HG03060 (cell line): ENCODE data around the gene ZNF175.

Experiments
- ATAC-seq: cut with Tn5 transposase; IDR thresholded peaks from one replicate; pipeline ENCODE4 v1.9.1; 2021; ENCODE audit warnings: low read depth, moderate number of reproducible peaks; ENCODE audit not compliant: unreplicated experiment

ZNF175 gene

DNA sequence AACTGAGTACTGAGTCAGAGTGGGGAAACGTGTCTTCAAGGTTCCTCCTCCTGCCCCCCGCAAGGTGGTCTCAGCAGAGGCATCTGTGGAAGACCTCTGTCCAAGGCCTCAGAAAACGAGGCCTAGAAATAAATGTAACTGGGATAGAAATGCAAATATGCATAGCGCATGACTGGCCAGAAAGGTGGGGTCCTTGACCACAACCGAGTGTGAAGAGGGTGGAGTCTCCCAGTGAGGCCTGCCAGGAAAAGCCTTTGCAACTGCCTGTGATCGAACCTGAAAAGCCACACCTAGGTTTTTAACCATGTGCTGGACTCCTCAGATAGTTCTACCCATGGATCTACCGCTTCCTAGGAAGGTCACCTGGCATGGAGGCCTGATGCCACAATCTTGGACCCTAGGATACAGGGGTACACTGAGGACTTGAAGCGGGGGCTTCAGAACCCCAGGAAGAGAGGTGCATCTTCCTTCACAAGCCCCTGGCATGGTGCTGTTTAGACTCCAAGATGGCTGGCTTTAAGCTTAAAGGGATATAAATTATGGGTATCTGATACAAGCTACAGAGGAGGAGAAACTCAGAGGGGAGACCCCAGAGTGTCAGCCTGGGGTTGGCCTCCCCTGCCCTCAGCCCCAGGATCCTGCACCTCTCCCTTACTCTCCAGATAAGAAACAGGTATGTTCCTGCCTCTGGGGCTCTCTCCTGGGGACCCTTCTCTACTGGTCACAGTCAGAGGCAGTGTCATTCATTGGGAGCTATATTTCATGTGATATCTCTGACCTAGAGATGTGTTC, 21.4 kb upstream of the ZNF175 start:
- no peak for ATAC-seq

DNA sequence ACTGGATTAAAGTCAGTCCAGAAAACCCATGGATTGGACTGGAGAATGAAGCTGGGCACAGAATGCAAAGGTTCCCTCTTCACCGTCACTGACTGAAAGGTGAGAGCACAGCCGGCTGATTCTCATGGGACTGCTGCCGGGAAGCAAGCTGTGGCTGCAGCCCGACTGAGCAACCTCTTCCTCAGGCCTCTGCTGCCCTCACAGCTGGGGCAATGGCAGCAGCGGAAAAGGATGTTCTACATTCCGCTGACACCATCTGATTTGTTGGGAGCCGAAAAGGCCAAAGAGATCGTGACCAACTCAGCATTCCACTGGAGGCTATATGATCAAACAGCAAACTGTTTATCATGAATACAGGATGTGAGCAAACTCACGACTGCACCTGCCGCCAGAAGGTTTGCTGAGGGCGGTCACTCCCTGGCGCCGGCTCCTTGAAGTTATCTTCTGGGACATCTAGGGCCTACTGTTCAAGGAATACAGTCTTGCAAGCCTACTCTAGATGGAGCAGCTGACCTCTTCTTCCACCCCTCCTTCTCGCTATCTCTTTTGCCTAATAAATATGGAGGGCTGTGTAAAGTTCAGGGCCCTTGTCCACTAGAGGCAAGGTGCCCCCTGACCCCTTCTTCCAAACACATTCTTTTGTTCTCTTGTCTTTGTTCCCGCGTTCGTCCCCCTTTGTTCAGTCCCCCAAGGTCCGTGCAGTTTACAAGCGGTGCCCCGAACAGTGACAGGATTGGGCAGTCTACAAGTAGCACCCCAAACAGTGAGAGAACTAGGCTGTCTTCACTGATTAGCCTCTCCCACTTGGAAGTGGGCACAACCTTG, 20.0 kb upstream of the ZNF175 start:
- no peak for ATAC-seq

GRCh38 chr19:51551673-51552432, 19.2 kb upstream of the ZNF175 start:
- no peak for ATAC-seq

DNA sequence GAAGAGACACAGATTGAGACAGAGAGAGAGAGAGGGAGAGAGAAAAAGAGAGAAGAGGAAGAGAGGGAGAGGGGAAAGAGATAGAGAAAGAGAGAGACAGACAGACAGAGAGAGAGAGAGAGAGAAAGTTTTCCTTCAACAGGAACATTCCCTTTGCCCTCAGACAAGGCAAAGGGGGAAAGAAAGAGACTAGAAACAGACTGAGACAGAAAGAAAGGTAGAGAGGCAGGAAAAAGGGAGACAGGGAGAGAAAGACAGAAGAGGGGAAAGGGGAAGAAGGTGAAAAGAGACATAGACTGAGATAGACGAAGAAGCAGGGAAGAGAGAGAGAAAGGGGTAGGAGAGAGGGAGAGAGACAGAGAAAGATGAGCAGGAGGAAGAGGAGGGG, 18.5 kb upstream of the ZNF175 start:
- no peak for ATAC-seq

DNA sequence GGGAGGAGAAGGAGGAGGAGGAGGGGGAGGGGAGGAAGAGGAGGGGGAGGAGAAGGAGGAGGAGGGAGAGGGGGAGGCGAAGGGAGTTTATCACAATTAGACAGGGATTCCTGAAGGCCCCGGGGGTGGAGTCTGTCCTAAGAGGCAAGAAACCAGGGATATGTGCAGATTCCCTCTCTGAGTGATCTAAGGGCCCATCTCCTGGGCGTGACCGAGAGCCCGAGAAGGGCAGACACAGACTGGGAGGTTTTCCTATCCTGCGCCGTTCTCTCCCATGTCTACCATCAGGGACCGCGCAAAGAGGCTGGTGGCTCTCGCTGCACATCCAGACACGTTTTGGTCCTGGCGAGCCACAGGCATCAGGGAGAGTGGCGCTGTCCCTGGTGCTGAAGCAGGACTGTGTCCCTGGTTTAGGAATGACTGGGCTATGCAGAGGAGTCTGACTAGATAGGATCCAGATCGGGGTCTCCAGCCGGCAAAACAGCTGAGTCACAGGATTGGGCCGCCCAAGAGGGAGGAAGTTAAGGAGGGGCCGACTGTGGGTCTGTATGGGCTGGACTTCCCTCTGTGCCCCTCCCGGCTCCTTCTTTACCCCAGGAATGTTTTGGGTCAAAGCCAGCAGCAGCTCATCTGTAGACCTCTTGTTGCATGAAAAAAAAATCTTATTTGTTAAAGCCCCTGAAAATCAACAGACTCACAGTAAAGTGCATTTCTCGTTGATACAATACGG, 17.9 kb upstream of the ZNF175 start:
- no peak for ATAC-seq

- ATAC-seq: no peak
Measured at GRCh38 chr19:51559240-51559639, 11.8 kb upstream of the ZNF175 start.

- ATAC-seq: no peak
Measured at GRCh38 chr19:51560339-51560738, 10.7 kb upstream of the ZNF175 start.

DNA sequence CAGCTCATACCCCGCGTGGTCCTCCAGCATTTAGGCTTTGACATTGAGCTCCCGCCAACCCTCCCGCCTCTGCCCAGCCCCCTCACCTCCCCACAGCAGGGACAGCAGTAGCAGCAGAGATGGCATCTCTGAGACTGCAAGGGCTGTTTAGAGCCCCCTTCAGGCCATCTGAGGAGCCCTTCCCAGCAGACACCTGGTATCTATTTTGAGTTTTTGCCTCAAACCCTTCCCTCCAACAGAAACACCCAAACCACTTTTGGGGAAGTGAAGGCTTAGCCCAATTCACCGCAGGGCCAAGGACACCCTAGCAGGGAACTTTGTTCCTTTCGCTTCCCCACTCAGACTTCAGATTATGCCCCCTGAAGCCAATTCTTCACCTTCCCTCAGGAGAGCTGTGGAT, 6.3 kb upstream of the ZNF175 start:
- no peak for ATAC-seq

DNA sequence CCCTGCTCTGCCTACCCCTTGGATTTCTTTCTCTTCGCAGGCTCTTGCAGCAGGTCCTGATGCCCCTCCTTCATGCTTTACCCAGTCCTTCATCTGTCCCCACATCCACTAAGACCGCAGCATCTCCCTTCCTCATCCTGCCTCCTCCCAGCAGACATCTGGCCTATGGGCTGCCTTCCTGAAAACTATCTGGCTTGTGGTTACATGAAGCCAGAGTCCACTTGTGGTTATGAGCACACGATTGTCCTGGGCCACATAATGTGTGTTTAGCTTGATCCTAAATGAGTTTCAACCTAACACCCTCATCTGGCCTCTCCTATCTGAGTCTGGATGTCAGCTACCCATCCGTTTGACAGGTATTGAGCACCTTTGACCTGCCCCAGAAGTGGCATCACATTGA, 5.5 kb upstream of the ZNF175 start:
- ATAC-seq: no peak

DNA sequence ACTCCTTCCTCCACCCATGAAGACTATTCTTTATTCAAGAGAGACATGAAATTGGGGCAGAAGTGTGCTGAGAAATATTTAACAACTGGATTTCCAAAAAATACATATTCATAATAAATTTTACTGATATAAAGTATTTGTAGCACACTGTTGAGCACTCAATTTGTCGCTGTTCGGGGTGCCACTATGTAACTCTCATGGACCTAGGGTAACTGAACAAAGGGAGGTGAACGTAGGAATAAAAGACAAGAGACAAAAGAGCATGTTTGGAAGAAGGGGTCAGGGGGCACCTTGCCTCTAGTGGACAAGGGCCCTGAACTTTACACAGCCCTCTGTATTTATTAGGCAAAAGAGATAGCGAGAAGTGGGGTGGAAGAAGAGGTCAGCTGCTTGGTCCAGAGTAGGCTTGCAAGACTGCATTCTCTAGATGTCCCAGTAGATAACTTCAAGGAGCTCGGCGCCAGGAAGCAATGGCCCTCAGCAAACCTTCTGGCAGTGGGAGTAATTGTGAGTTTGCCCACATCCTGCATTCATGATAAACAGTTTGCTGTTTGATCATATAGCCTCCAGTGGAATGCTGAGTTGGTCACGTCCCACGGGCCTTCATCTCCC, 4.5 kb upstream of the ZNF175 start:
- ATAC-seq: no peak

DNA sequence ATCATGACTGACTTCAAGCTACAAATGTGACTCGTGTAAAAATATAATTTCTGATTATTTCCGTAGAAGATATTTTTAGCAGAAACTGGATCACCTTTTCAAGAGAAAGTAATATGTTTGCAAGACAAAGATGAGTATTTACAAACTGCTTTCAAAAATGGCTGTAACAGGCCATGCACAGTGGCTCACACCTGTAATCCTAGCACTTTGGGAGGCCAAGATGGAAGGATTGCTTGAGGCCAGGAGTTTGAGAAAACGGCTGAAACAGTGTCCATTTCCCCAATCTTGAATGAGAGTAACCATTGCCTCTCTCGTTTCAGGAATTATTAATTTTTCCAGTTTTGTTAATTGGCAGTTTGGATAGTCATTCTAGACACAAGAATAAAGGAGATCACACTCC, 3.5 kb upstream of the ZNF175 start:
- no peak for ATAC-seq

GRCh38 chr19:51568456-51568855, 2.6 kb upstream of the ZNF175 start:
- ATAC-seq: no peak

DNA sequence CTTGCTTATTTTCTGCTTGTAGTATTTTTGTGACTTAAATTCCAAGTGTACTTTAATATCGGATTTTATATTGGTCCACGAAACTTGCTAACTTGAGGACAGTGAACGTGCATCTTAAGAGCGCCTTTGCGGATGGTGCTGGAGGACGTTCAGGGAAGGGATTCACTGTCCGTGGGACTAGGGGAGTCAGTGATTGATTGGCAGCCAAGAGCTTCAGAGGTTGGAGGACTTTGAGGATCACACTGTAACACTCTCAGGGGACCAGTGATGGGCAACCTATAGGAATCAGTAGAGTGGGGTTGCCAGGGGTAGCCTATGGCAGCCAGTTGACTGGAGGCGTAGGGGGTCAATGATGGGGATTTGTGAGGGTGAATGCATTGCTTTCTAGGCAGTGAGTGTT, 516 bp downstream of the ZNF175 start:
- ATAC-seq: no peak

DNA sequence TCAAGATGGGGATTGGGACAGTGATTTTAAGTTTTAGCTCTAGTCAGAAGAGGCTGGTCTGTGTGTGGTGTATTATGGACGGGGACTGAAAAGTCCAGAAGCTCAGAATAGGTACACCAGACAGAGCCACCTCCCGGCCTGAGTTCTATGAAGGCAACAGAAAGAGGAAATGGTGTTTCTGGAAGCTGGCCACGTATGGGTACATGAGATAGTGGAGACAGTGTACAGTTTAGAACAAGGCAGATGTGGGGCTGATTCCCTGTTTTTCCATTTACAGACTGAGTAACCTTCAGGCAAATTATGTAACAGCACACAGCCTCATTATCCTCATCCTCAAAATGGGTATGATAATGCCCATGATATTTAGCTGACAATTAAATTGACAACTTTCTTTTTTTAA, 1.3 kb downstream of the ZNF175 start:
- ATAC-seq: no peak

- ATAC-seq: no peak
Measured at GRCh38 chr19:51572908-51573307, 1.8 kb downstream of the ZNF175 start.

- no peak for ATAC-seq
Measured at GRCh38 chr19:51573331-51573730, 2.2 kb downstream of the ZNF175 start.

- no peak for ATAC-seq
Measured at GRCh38 chr19:51576850-51577249, 5.8 kb downstream of the ZNF175 start.

- no peak for ATAC-seq
Measured at GRCh38 chr19:51586103-51586728, 15.1 kb downstream of the ZNF175 start.

GRCh38 chr19:51586799-51587198, 15.7 kb downstream of the ZNF175 start:
- no peak for ATAC-seq
